Stimulated activated naive B cell treated with anti-CD40 and anti-IgM and Interleukin-4, amounts not matched to agents 10 μg/mL and 1 μg/mL and 100 μg/mL, for 72 hours (primary cell): ENCODE results near the gene SDR42E1.

Experiments used
- ATAC-seq, 2 donors: fragments of 150-1000 bp; cut with Tn5 transposase; replicated peaks; 2 replicates each; pipeline ENCODE4 v1.10.0; 2021; ENCODE audit warnings: moderate library complexity in 1 of 2
- DNase-seq: peaks from one replicate; pipeline ENCODE4 v3.0.0; 2021
- H3K27ac Mint-ChIP-seq: one replicate; pipeline ENCODE4 v1.8.0; 2022; ENCODE audit warnings: mild to moderate bottlenecking, mixed read lengths
- H3K27me3 Mint-ChIP-seq, 2 donors: one replicate each; pipeline ENCODE4 v1.8.0; 2022; ENCODE audit warnings: mixed read lengths in 2 of 2
- H3K36me3 Mint-ChIP-seq, 2 donors: one replicate each; pipeline ENCODE4 v1.8.0; 2022; ENCODE audit warnings: mixed read lengths in 2 of 2, mild to moderate bottlenecking in 1 of 2
- H3K4me1 Mint-ChIP-seq, 2 donors: one replicate each; pipeline ENCODE4 v1.8.0; 2022; ENCODE audit warnings: mixed read lengths in 2 of 2, mild to moderate bottlenecking in 1 of 2
- H3K4me3 Mint-ChIP-seq, 2 donors: one replicate each; pipeline ENCODE4 v1.8.0; 2022; ENCODE audit warnings: mild to moderate bottlenecking in 2 of 2, mixed read lengths in 2 of 2, moderate library complexity in 1 of 2
- H3K9me3 Mint-ChIP-seq, 2 donors: one replicate each; pipeline ENCODE4 v1.8.0; 2022; ENCODE audit warnings: mixed read lengths in 2 of 2, mild to moderate bottlenecking in 1 of 2

Gene SDR42E1

GRCh38 chr16:82045465-82045864 is 34.2 kb upstream of the SDR42E1 start:
- DNase-seq (no peak), ATAC-seq (no peak)
- H3K4me3 Mint-ChIP-seq, result no peak overlapping the region
- H3K27me3 Mint-ChIP-seq, result peaks cover 23 to 25% of the 10 kb centered on the region in 2 donors
- H3K27ac Mint-ChIP-seq, result no peak overlapping the region
- no peaks in the 10 kb centered on the region for H3K4me1 Mint-ChIP-seq
- H3K36me3 Mint-ChIP-seq, result no peaks in the 10 kb centered on the region
- no peaks in the 10 kb centered on the region for H3K9me3 Mint-ChIP-seq

- Mint-ChIP-seq H3K4me1 (no peaks in the 10 kb centered on the region), H3K9me3 (no peaks in the 10 kb centered on the region), H3K36me3 (no peaks in the 10 kb centered on the region), H3K27ac (no peak overlapping the region), H3K4me3 (no peak overlapping the region), H3K27me3 (peaks cover 20 to 23% of the 10 kb centered on the region in 2 donors)
- no peak for DNase-seq
- no peak for ATAC-seq
Observed at GRCh38 chr16:82044585-82044911, 33.3 kb upstream of the SDR42E1 start.

- DNase-seq (no peak), ATAC-seq (no peak)
- no peaks in the 10 kb centered on the region for H3K9me3 Mint-ChIP-seq
- H3K27ac Mint-ChIP-seq, result no peak overlapping the region
- peaks cover 26 to 29% of the 10 kb centered on the region in 2 donors for H3K27me3 Mint-ChIP-seq
- H3K4me1 Mint-ChIP-seq, result no peaks in the 10 kb centered on the region
- no peaks in the 10 kb centered on the region for H3K36me3 Mint-ChIP-seq
- no peak overlapping the region for H3K4me3 Mint-ChIP-seq
Observed at GRCh38 chr16:82043680-82044584, 32.7 kb upstream of the SDR42E1 start.

DNA sequence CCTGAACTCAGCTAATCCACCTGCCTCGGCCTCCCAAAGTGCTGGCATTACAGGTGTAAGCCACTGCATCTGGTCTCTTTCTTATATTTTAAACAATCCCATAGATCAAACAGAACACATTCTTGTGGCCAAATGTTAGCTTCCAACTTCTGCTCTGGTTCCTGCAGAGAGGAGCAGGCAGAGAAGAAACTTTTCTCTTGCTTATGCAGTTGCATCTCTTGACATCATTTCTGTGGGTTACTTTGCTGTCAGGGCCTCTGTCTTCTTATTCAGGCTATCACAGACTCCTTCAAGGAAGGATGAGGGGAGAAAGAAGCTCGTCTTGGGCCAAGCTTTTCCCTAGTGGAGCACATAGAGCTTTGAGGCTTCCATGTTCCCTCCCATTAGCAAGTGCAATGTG is 31.6 kb upstream of the SDR42E1 start:
- Mint-ChIP-seq H3K27ac (no peak overlapping the region), H3K36me3 (no peaks in the 10 kb centered on the region), H3K27me3 (peaks cover 27 to 33% of the 10 kb centered on the region in 2 donors), H3K4me3 (no peak overlapping the region), H3K4me1 (no peaks in the 10 kb centered on the region), H3K9me3 (no peaks in the 10 kb centered on the region)
- no peak for DNase-seq
- no peak for ATAC-seq

DNA sequence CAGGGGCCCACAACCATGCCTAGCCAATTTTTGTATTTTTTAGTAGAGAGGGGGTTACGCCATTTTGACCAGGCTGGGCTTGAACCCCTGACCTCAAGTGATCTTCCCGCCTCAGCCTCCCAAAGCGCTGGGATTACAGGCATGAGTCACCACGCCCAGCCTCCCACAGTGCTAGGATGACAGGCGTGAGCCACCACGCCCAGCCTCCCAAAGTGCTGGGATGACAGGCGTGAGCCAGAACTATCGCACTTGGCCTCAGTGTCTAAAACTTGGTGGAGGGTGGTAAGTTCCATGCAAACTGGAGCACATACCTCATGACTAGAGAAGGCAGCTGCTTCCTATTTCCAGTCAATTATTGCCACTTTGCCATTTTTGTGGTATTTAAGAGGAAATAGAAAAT is 30.9 kb upstream of the SDR42E1 start:
- no peak overlapping the region for H3K4me3 Mint-ChIP-seq

GRCh38 chr16:82041542-82041941 is 30.3 kb upstream of the SDR42E1 start:
- H3K9me3 Mint-ChIP-seq, result no peaks in the 10 kb centered on the region
- peaks cover 22 to 24% of the 10 kb centered on the region in 2 donors for H3K27me3 Mint-ChIP-seq
- no peak overlapping the region for H3K4me3 Mint-ChIP-seq
- H3K27ac Mint-ChIP-seq, result no peak overlapping the region
- H3K36me3 Mint-ChIP-seq, result no peaks in the 10 kb centered on the region
- DNase-seq, result no peak
- H3K4me1 Mint-ChIP-seq, result no peaks in the 10 kb centered on the region
- no peak for ATAC-seq

More for the DNA sequence above, 30.9 kb upstream of the SDR42E1 start:
- H3K9me3 Mint-ChIP-seq, result no peaks in the 10 kb centered on the region
- peaks cover 23 to 27% of the 10 kb centered on the region in 2 donors for H3K27me3 Mint-ChIP-seq
- ATAC-seq (no peak), DNase-seq (no peak)
- no peaks in the 10 kb centered on the region for H3K4me1 Mint-ChIP-seq
- H3K36me3 Mint-ChIP-seq, result no peaks in the 10 kb centered on the region
- no peak overlapping the region for H3K27ac Mint-ChIP-seq

DNA sequence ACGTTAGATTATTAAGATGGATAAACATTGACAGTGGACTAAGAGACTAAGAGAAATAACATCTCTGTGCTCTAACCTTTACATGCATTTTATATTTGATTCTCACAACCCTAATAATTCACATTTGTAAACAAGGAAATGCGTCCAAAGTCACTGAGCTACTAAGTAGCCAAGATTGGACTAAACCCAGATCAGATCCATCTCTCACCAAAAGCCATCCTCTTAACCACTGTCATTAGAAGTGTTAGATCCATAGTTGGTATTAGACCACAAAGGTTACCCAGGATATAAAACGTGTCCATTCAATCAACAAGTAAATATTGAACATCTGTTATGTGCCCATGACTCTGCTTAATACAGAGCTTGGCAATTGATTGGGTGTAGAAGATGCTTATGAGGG is 29.0 kb upstream of the SDR42E1 start:
- no peak for ATAC-seq
- Mint-ChIP-seq H3K9me3 (no peaks in the 10 kb centered on the region), H3K4me1 (no peaks in the 10 kb centered on the region), H3K4me3 (no peak overlapping the region), H3K36me3 (no peaks in the 10 kb centered on the region), H3K27me3 (peaks cover 25 to 32% of the 10 kb centered on the region in 2 donors), H3K27ac (no peak overlapping the region)
- no peak for DNase-seq

- H3K4me3 Mint-ChIP-seq, result no peak overlapping the region
- DNase-seq (no peak), ATAC-seq (no peak)
- no peaks in the 10 kb centered on the region for H3K9me3 Mint-ChIP-seq
- no peak overlapping the region for H3K27ac Mint-ChIP-seq
- no peaks in the 10 kb centered on the region for H3K36me3 Mint-ChIP-seq
- H3K4me1 Mint-ChIP-seq, result no peaks in the 10 kb centered on the region
- peaks cover 42 to 48% of the 10 kb centered on the region in 2 donors for H3K27me3 Mint-ChIP-seq
Observed at GRCh38 chr16:82037666-82038065, 26.4 kb upstream of the SDR42E1 start.

DNA sequence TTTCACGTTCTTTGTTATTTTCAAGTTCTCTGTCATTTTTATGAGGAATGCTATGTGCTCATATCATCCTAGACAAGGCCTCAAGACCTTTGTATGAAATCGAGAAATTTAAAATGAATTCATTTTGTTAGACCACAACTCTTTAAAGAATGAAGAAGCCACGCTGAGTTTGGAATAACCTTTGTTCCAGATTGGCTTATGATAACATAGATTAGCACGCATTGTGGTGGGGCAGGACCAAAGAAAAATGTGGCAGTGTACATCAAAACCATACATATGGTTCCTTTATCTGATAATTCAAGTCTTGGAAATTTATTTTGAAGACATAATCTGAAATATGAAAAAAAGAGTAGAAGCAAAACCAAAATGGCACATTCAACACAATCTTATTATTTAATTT is 26.0 kb upstream of the SDR42E1 start:
- no peak overlapping the region for H3K27ac Mint-ChIP-seq
- no peak for ATAC-seq

DNA sequence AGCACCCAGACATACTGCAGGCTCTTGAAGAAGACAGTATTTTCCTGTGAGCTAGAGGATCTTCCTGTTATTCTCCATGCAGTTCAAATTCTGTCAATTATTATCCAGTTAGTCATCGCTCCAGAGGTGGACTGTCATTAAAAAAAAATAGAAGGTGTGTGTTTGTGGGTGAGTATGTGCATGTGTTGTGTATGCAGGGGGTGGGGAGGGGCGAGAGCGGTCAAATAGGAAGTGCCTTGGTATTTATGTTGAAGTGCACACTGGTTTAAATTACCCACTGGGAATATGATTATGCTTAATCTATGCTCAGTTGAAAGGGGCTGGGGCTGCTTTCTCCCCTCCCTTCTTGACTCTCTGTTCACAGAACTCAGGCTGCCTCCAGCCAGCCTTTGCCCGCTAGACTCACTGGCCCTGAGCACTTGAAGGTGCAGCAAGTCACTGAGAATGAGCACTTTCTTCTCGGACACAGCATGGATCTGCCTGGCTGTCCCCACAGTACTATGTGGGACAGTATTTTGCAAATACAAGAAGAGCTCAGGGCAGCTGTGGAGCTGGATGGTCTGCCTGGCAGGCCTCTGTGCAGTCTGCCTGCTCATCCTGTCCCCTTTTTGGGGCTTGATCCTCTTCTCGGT is 23.8 kb upstream of the SDR42E1 start, which contains the start of gene HSD17B2:
Gene HSD17B2, plus strand, starts transcription at position 273 of the 632 bp plus-strand sequence. Its CDS starts 172 bp downstream, at position 445.
- Mint-ChIP-seq H3K27ac (no peak within 1 kb of the TSS), H3K4me1 (no peaks in the 10 kb centered on the region), H3K27me3 (peaks cover 49 to 52% of the 10 kb centered on the region in 2 donors), H3K36me3 (no peaks in the 10 kb centered on the region), H3K4me3 (no peak within 1 kb of the TSS), H3K9me3 (no peaks in the 10 kb centered on the region)
- ATAC-seq (no peak), DNase-seq (no peak)

More for the DNA sequence above, 26.0 kb upstream of the SDR42E1 start:
- Mint-ChIP-seq H3K27me3 (peaks cover 46 to 52% of the 10 kb centered on the region in 2 donors), H3K9me3 (no peaks in the 10 kb centered on the region), H3K4me1 (no peaks in the 10 kb centered on the region), H3K4me3 (no peak overlapping the region), H3K36me3 (no peaks in the 10 kb centered on the region)
- no peak for DNase-seq

- no peak for ATAC-seq
- peaks cover 39 to 43% of the 10 kb centered on the region in 2 donors for H3K27me3 Mint-ChIP-seq
- H3K4me1 Mint-ChIP-seq, result no peaks in the 10 kb centered on the region
- H3K27ac Mint-ChIP-seq, result no peak overlapping the region
- no peak for DNase-seq
- H3K4me3 Mint-ChIP-seq, result no peak overlapping the region
- H3K36me3 Mint-ChIP-seq, result no peaks in the 10 kb centered on the region
- no peaks in the 10 kb centered on the region for H3K9me3 Mint-ChIP-seq
Observed at GRCh38 chr16:82033683-82034300, 22.5 kb upstream of the SDR42E1 start.

GRCh38 chr16:82033006-82033405 is 21.7 kb upstream of the SDR42E1 start:
- no peaks in the 10 kb centered on the region for H3K36me3 Mint-ChIP-seq
- peaks cover 34 to 38% of the 10 kb centered on the region in 2 donors for H3K27me3 Mint-ChIP-seq
- no peak for ATAC-seq
- H3K4me1 Mint-ChIP-seq, result no peaks in the 10 kb centered on the region
- H3K27ac Mint-ChIP-seq, result no peak overlapping the region
- no peak overlapping the region for H3K4me3 Mint-ChIP-seq
- no peaks in the 10 kb centered on the region for H3K9me3 Mint-ChIP-seq
- no peak for DNase-seq

GRCh38 chr16:82031116-82032084 is 20.1 kb upstream of the SDR42E1 start:
- Mint-ChIP-seq H3K27me3 (peaks cover 32 to 34% of the 10 kb centered on the region in 2 donors), H3K9me3 (no peaks in the 10 kb centered on the region), H3K27ac (no peak overlapping the region), H3K36me3 (no peaks in the 10 kb centered on the region), H3K4me3 (no peak overlapping the region), H3K4me1 (no peaks in the 10 kb centered on the region)
- DNase-seq (no peak), ATAC-seq (no peak)

DNA sequence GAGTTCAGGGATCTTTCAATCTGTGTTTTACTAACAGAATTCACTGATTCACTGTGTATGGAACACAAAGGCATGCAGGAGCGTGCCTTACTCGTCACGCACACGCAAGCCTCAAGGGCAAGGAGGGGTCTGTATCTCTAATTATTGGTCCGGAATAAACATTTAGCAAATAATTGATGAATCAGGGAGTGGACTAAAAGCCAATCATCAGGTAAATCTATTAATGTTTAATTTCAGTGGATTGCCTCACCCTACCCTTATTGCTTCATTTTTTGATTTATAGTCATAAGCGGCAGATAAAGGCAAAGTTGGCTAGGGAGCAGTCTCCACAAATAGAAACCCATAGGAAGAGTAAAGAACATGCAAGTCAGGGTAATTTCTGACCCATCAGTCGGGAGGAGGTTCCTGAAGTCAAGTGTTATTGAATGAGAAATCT is 16.4 kb upstream of the SDR42E1 start:
- Mint-ChIP-seq H3K9me3 (no peaks in the 10 kb centered on the region), H3K4me1 (no peaks in the 10 kb centered on the region), H3K27ac (no peak overlapping the region), H3K36me3 (no peaks in the 10 kb centered on the region), H3K27me3 (peaks cover 31% of the 10 kb centered on the region in 2 donors), H3K4me3 (no peak overlapping the region)
- no peak for ATAC-seq
- DNase-seq, result no peak
